Endothelial cell of umbilical vein (primary cell): Measurements from ENCODE around the gene SCML2. TPM values are rescaled to one million over a fixed set of nuclear protein-coding genes. Genes with fewer than 3 reads are reported as not detected.

Experiments used
- BruUV-seq: library from RNA; stranded (reverse); fragments of 400-500 nt; replicated peaks from 2 replicates; lab custom pipeline; 2021; lab: Mats Ljungman, UMichigan
- CTCF ChIA-PET: fragments of 300-600, 350-600 bp; sonication (Branson Sonifier 250); formaldehyde crosslinking; loops from one replicate; lab custom pipeline; 2021; ENCODE audit warnings: antibody characterized with exemption, inconsistent platforms; lab: Charles Lee
- POLR2A ChIA-PET: fragments of 300-600, 350-600 bp; sonication (Branson Sonifier 250); formaldehyde crosslinking; loops from one replicate; lab custom pipeline; 2021; ENCODE audit warnings: antibody characterized with exemption, inconsistent platforms; lab: Charles Lee
- DNase-seq: peaks from one replicate; pipeline ENCODE4 v3.0.0-alpha.2; 2011; ENCODE audit warnings: low read depth, low spot score
- FAIRE-seq: peaks from 2 replicates; lab custom pipeline; 2011; peaks lifted over from hg19 to GRCh38; lab: Jason Lieb, UNC
- H2AFZ ChIP-seq: 2 replicates; pipeline ENCODE4 v1.6.0; 2012; ENCODE audit warnings: low read depth, low read length, control low read depth, inconsistent platforms
- H3K27ac ChIP-seq: 2 replicates; pipeline ENCODE4 v1.5.1; 2011; ENCODE audit warnings: low read depth, mild to moderate bottlenecking, control low read depth, low read length, moderate library complexity; ENCODE audit not compliant: insufficient read depth
- H3K27me3 ChIP-seq, 2 experiments: 2 replicates each; pipeline versions ENCODE4 v1.6.0 to v1.6.1; 2011; ENCODE audit warnings: low read length in 2 of 2, mixed read lengths in 1 of 2; ENCODE audit not compliant: control insufficient read depth in 2 of 2, insufficient read depth in 2 of 2
- H3K36me3 ChIP-seq, 2 experiments: 2 replicates in 1 of 2; 3 replicates in 1 of 2; pipeline ENCODE4 v1.5.1; 2011; ENCODE audit warnings: low read length in 2 of 2, mild to moderate bottlenecking in 1 of 2, moderate library complexity in 1 of 2; ENCODE audit not compliant: control insufficient read depth in 2 of 2, insufficient read depth in 2 of 2; ENCODE audit errors: extremely low read depth in 1 of 2
- H3K4me1 ChIP-seq: 3 replicates; pipeline ENCODE4 v1.5.1; 2011; ENCODE audit warnings: mild to moderate bottlenecking, low read length; ENCODE audit not compliant: control insufficient read depth, insufficient read depth; ENCODE audit errors: extremely low read depth
- H3K4me2 ChIP-seq: 2 replicates; pipeline ENCODE4 v1.6.1; 2011; ENCODE audit warnings: low read length, control low read depth, mixed read lengths; ENCODE audit not compliant: insufficient read depth
- H3K4me3 ChIP-seq, 3 experiments: fragments of 200-600 bp in 1 of 3; sonication (generic), shearing (Covaris generic) in 1 of 3; replicated peaks in 1 of 3; 2 replicates each; pipeline ENCODE4 v1.5.1; 2011 to 2016; ENCODE audit warnings: control low read depth in 3 of 3, low read length in 3 of 3, mild to moderate bottlenecking in 2 of 3, inconsistent platforms in 1 of 3, low read depth in 1 of 3, moderate library complexity in 1 of 3; ENCODE audit not compliant: insufficient read depth in 1 of 3
- H3K79me2 ChIP-seq: 2 replicates; pipeline ENCODE4 v1.6.0; 2012; ENCODE audit warnings: low read length, inconsistent platforms; ENCODE audit not compliant: control insufficient read depth, insufficient read depth
- H3K9ac ChIP-seq: replicated peaks from 2 replicates; pipeline ENCODE3; 2011; ENCODE audit warnings: low read length, control low read depth; ENCODE audit not compliant: insufficient read depth; ENCODE audit errors: extremely low read depth
- H3K9me1 ChIP-seq: replicated peaks from 3 replicates; pipeline ENCODE4 v1.6.0; 2011; ENCODE audit warnings: mild to moderate bottlenecking, low read length; ENCODE audit not compliant: control insufficient read depth, insufficient read depth; ENCODE audit errors: extremely low read depth
- H3K9me3 ChIP-seq: replicated peaks from 2 replicates; pipeline ENCODE4 v1.5.1; 2012; ENCODE audit warnings: low read length, inconsistent platforms; ENCODE audit not compliant: control insufficient read depth, insufficient read depth
- H4K20me1 ChIP-seq: replicated peaks from 2 replicates; pipeline ENCODE3; 2011; ENCODE audit warnings: mild to moderate bottlenecking, low read length; ENCODE audit not compliant: control insufficient read depth, insufficient read depth; ENCODE audit errors: extremely low read depth
- EZH2 ChIP-seq: IDR thresholded peaks from 2 replicates; pipeline ENCODE4 v1.6.1; 2012; ENCODE audit warnings: borderline replicate concordance, low read depth, mild to moderate bottlenecking, moderate library complexity, low read length, inconsistent platforms; ENCODE audit not compliant: severe bottlenecking
- FOS ChIP-seq: IDR thresholded peaks from 2 replicates; pipeline ENCODE4 v1.6.1; 2011; ENCODE audit warnings: mild to moderate bottlenecking, low read length, moderate library complexity, borderline replicate concordance; ENCODE audit not compliant: insufficient read depth
- GATA2 ChIP-seq: IDR thresholded peaks from 2 replicates; pipeline ENCODE4 v1.7.0; 2011; ENCODE audit warnings: low read depth, mild to moderate bottlenecking, moderate library complexity, mixed read lengths, low read length; ENCODE audit not compliant: insufficient read length, insufficient read depth
- JUN ChIP-seq: IDR thresholded peaks from 2 replicates; pipeline ENCODE4 v1.6.1; 2011; ENCODE audit warnings: borderline replicate concordance, low read depth; ENCODE audit not compliant: insufficient read length, insufficient read depth
- MYC ChIP-seq: IDR thresholded peaks from one replicate; pipeline ENCODE4 v1.6.1; 2011; ENCODE audit warnings: mild to moderate bottlenecking, low read depth, low read length
- POLR2A ChIP-seq: IDR thresholded peaks from 2 replicates; pipeline ENCODE4 v1.6.1; 2012; ENCODE audit warnings: low read depth, mild to moderate bottlenecking, control low read depth, low read length
- POLR2AphosphoS5 ChIP-seq: IDR thresholded peaks from 2 replicates; pipeline ENCODE4 v1.6.1; 2012; ENCODE audit warnings: low read depth, mild to moderate bottlenecking, control low read depth, low read length, moderate library complexity; ENCODE audit not compliant: insufficient read depth
- dilution Hi-C: fragments of 300-500 bp; cut with MboI; formaldehyde crosslinking; loops from one replicate; pipeline ENCODE4 v1.15.0; 2019; ENCODE audit warnings: low sequenced_read_pairs; ENCODE audit not compliant: extremely low pct_ligation_motif_present
- intact Hi-C: fragments of 100-400 bp; cut with micrococcal nuclease; formaldehyde crosslinking; loops from one replicate; pipeline ENCODE4 v1.10.0; 2022
- polyA plus RNA-seq, 4 experiments: library from polyadenylated mRNA; depleted of rRNA in 3 of 4; stranded (reverse) in 3 of 4; unstranded in 1 of 4; fragments of >200 nt; gene quantifications; 2 replicates each; pipeline versions ENCODE4 v1.2.1 to v1.2.3, GENCODE V29; 2011 to 2012; ENCODE audit warnings: missing spikeins in 1 of 4
- total RNA-seq: library from RNA; stranded (reverse); gene quantifications from 2 replicates; pipeline ENCODE4 v1.2.3, GENCODE V29; 2021
- TF ChIP-seq, protein P1 (sequence below), 2 donors: IDR thresholded peaks; 1 replicate in 1 of 2; 2 replicates in 1 of 2; pipeline ENCODE4 v1.5.1; 2011; ENCODE audit warnings: low read length in 2 of 2, mild to moderate bottlenecking in 2 of 2, moderate library complexity in 2 of 2, control low read depth in 1 of 2, inconsistent platforms in 1 of 2, low read depth in 1 of 2; ENCODE audit not compliant: insufficient read depth in 1 of 2; ENCODE audit errors: extremely low read depth in 1 of 2
- TF ChIP-seq, protein P2 (sequence below): IDR thresholded peaks from 2 replicates; pipeline ENCODE4 v1.6.1; 2011; ENCODE audit not compliant: insufficient read depth, insufficient read length

Gene SCML2
- total and polyA plus RNA-seq, 2 donors (not counting 3 experiments of a cell fraction or from before 2014, with no cell fraction given), result 1.4 to 2.7 TPM

DNA sequence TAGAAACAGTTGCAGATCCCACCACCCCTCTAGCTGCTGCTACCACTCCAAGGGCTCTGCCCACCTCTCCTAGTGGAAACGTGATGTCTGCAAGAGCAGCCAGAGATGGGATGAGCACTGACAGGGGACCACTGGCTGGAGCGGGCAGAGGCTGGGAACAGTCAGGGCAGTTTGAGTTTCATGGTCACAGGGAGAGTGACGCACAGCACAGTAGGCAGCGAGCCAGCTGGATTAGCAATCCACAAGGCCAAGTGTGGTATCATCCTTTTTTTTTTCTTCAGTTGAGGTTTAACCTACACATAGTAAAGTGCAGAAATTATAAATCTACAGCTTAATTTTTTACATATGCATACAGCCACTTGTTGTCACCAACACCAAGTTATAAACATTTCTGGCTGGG lies 6.4 kb upstream of the SCML2 start:
- TF ChIP-seq GATA2 (no peak), POLR2AphosphoS5 (no peak)
- BruUV-seq, result no TSS peak
- H3K9me1 ChIP-seq, result no peaks in the 10 kb centered on the region
- H3K79me2 ChIP-seq, result no peaks in the 10 kb centered on the region
- H4K20me1 ChIP-seq, result no peaks in the 10 kb centered on the region
- FAIRE-seq (no peak), DNase-seq (no peak)
- CTCF ChIA-PET, result no interaction called here
- H3K27me3 ChIP-seq, result peaks cover 0 to 5% of the 10 kb centered on the region in 2 experiments
- H3K27ac ChIP-seq, result no peak overlapping the region
- no peak overlapping the region for H3K9ac ChIP-seq
- H2AFZ ChIP-seq, result no peak overlapping the region
- dilution Hi-C loops, result no loop called here
- no peak overlapping the region for H3K4me2 ChIP-seq
- no peak overlapping the region for H3K4me3 ChIP-seq
- POLR2A ChIA-PET, result no interaction called here
- no peaks in the 10 kb centered on the region for H3K36me3 ChIP-seq
- H3K4me1 ChIP-seq, result no peaks in the 10 kb centered on the region
- intact Hi-C loops, result no loop called here
- no peaks in the 10 kb centered on the region for H3K9me3 ChIP-seq

DNA sequence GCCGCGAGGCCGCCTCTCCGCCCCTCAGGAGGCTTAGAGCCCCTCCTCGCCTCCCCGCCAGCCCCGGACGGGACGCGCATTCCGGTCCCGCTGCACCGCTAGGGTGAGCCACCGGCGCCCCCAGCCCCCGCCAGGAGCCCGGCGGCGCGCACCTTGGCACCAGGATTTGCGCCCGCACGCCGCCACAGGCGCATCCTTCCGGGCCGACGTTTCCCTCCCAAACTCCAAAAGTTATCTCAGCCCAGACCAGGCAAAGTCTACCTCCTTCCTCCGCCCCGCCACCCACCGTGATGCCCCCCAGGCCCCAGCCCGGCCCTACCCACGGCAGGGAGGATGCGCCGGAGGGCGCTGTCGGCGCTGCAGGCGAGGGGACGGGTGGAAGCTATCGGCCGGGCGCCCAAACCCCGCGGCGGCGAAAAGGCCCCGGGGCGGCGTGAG lies 538 bp downstream of the SCML2 start:
- Histone ChIP-seq H4K20me1 (no peaks in the 10 kb centered on the region), H3K79me2 (no peaks in the 10 kb centered on the region), H3K27me3 (peaks cover 6 to 17% of the 10 kb centered on the region in 2 experiments), H3K4me1 (peaks cover 8% of the 10 kb centered on the region), H3K4me3 (peak overlapping the region; percentile 31 to 62 (median 52)), H3K27ac (no peak overlapping the region), H2AFZ (peak overlapping the region; percentile 94), H3K4me2 (peak overlapping the region; percentile 49), H3K9ac (peak overlapping the region; percentile 16), H3K9me1 (no peaks in the 10 kb centered on the region), H3K36me3 (no peaks in the 10 kb centered on the region), H3K9me3 (no peaks in the 10 kb centered on the region)
- intact Hi-C loops (loop anchor here (10.0 kb wide), 1 partner anchor 759 kb away; no protein-coding TSS in a partner anchor), dilution Hi-C loops (no loop called here)
- TF ChIP-seq, protein P1, sequence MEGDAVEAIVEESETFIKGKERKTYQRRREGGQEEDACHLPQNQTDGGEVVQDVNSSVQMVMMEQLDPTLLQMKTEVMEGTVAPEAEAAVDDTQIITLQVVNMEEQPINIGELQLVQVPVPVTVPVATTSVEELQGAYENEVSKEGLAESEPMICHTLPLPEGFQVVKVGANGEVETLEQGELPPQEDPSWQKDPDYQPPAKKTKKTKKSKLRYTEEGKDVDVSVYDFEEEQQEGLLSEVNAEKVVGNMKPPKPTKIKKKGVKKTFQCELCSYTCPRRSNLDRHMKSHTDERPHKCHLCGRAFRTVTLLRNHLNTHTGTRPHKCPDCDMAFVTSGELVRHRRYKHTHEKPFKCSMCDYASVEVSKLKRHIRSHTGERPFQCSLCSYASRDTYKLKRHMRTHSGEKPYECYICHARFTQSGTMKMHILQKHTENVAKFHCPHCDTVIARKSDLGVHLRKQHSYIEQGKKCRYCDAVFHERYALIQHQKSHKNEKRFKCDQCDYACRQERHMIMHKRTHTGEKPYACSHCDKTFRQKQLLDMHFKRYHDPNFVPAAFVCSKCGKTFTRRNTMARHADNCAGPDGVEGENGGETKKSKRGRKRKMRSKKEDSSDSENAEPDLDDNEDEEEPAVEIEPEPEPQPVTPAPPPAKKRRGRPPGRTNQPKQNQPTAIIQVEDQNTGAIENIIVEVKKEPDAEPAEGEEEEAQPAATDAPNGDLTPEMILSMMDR (IDR thresholded peaks at IDR 0.05; ENCODE audit: extremely low read depth in 1 of 2, insufficient read depth in 1 of 2, low read depth in 1 of 2, low read length in 2 of 2), result no peak
- no peak for TF ChIP-seq JUN
- no peak for TF ChIP-seq FOS
- TF ChIP-seq, protein P2, sequence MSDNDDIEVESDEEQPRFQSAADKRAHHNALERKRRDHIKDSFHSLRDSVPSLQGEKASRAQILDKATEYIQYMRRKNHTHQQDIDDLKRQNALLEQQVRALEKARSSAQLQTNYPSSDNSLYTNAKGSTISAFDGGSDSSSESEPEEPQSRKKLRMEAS, result no peak
- TF ChIP-seq POLR2A, result no peak
- TF ChIP-seq GATA2, result no peak
- TF ChIP-seq EZH2, result no peak
- TF ChIP-seq POLR2AphosphoS5, result no peak
- no peak for TF ChIP-seq MYC
- no TSS peak for BruUV-seq
- CTCF ChIA-PET, result interaction anchor here (0.8 to 1.8 kb wide), 4 partner anchors 10 to 641 kb away, joined by 3 to 4 read pairs (median 3); no protein-coding TSS in a partner anchor
- DNase-seq, result no peak
- POLR2A ChIA-PET, result no interaction called here
- no peak for FAIRE-seq
